H1 (cell line): ENCODE data around the gene PCBP4. TPM values are rescaled to one million over a fixed set of nuclear protein-coding genes. Genes with fewer than 3 reads are reported as not detected.

ENCODE experiments used
- CTCF ChIA-PET: fragments of 300-600 bp; sonication (Branson Sonifier 250); formaldehyde crosslinking; loops from one replicate; lab custom pipeline; 2021; ENCODE audit not compliant: partially characterized antibody; lab: Charles Lee
- POLR2A ChIA-PET: fragments of 300-600 bp; sonication (Branson Sonifier 250); formaldehyde crosslinking; loops from one replicate; lab custom pipeline; 2021; ENCODE audit warnings: inconsistent platforms; ENCODE audit not compliant: partially characterized antibody; lab: Charles Lee
- DNase-seq, 2 experiments: peaks; one replicate each; pipeline versions ENCODE4 v3.0.0 to v3.0.0-alpha.2; 2010 to 2022; ENCODE audit warnings: low spot score in 2 of 2, low read depth in 1 of 2, mixed read lengths in 1 of 2
- FAIRE-seq: peaks from 2 replicates; lab custom pipeline; 2011; peaks lifted over from hg19 to GRCh38; lab: Jason Lieb, UNC
- H2AFZ ChIP-seq: 2 replicates; pipeline ENCODE4 v1.8.1; 2012; ENCODE audit warnings: low read length, inconsistent platforms
- H2AK5ac ChIP-seq: 2 replicates; pipeline ENCODE4 v1.6.1; 2013; ENCODE audit warnings: low read depth, low read length
- H2BK120ac ChIP-seq: replicated peaks from 2 replicates; pipeline ENCODE3; 2013; ENCODE audit warnings: low read depth, low read length, inconsistent platforms
- H2BK12ac ChIP-seq: 2 replicates; pipeline ENCODE4 v1.6.1; 2013; ENCODE audit warnings: low read depth, low read length
- H2BK15ac ChIP-seq: 2 replicates; pipeline ENCODE4 v1.6.1; 2013; ENCODE audit warnings: low read length
- H2BK20ac ChIP-seq: 2 replicates; pipeline ENCODE4 v1.6.1; 2013; ENCODE audit warnings: low read length
- H2BK5ac ChIP-seq: 2 replicates; pipeline ENCODE4 v1.6.1; 2013; ENCODE audit warnings: low read depth, low read length
- H3K14ac ChIP-seq: 2 replicates; pipeline ENCODE4 v1.6.1; 2013; ENCODE audit warnings: inconsistent platforms; ENCODE audit not compliant: insufficient read length
- H3K18ac ChIP-seq: 2 replicates; pipeline ENCODE4 v1.6.1; 2013; ENCODE audit warnings: low read length; ENCODE audit errors: extremely low read depth
- H3K23ac ChIP-seq: 2 replicates; pipeline ENCODE4 v1.6.1; 2013; ENCODE audit warnings: inconsistent platforms; ENCODE audit not compliant: insufficient read length
- H3K23me2 ChIP-seq: 2 replicates; pipeline ENCODE4 v1.6.1; 2013; ENCODE audit warnings: low read depth, low read length
- H3K27ac ChIP-seq: 2 replicates; pipeline ENCODE4 v1.6.1; 2011; ENCODE audit warnings: low read depth, low read length, inconsistent platforms
- H3K27me3 ChIP-seq, 4 experiments: replicated peaks in 1 of 4; 1 replicate in 1 of 4; 2 replicates in 3 of 4; pipeline versions ENCODE4 v1.6.1 to v1.8.1; 2011 to 2013; ENCODE audit warnings: low read length in 3 of 4, mild to moderate bottlenecking in 3 of 4, inconsistent platforms in 2 of 4, mixed read lengths in 2 of 4, moderate library complexity in 1 of 4; ENCODE audit not compliant: control insufficient read depth in 3 of 4, insufficient read depth in 3 of 4; ENCODE audit errors: extremely low read depth in 1 of 4
- H3K36me3 ChIP-seq, 4 experiments: 2 replicates each; pipeline versions ENCODE4 v1.6.1 to v1.8.1; 2011 to 2013; ENCODE audit warnings: mild to moderate bottlenecking in 4 of 4, low read length in 3 of 4, moderate library complexity in 2 of 4, control low read depth in 1 of 4, inconsistent platforms in 1 of 4; ENCODE audit not compliant: insufficient read depth in 4 of 4, control insufficient read depth in 2 of 4
- H3K4ac ChIP-seq: replicated peaks from 2 replicates; pipeline ENCODE3; 2013; ENCODE audit warnings: low read length, low read depth, mixed read lengths, inconsistent platforms; ENCODE audit not compliant: insufficient read length
- H3K4me1 ChIP-seq, 4 experiments: replicated peaks in 1 of 4; 1 replicate in 1 of 4; 2 replicates in 3 of 4; pipeline versions ENCODE4 v1.6.1 to v1.8.1; 2011 to 2013; ENCODE audit warnings: low read length in 3 of 4, inconsistent platforms in 2 of 4, mixed read lengths in 1 of 4; ENCODE audit not compliant: insufficient read depth in 4 of 4, control insufficient read depth in 3 of 4
- H3K4me2 ChIP-seq, 2 experiments: 2 replicates each; pipeline versions ENCODE4 v1.6.1 to v1.8.1; 2011 to 2013; ENCODE audit warnings: low read depth in 2 of 2, low read length in 2 of 2, control low read depth in 1 of 2, inconsistent platforms in 1 of 2, mild to moderate bottlenecking in 1 of 2; ENCODE audit not compliant: insufficient read depth in 1 of 2
- H3K4me3 ChIP-seq, 4 experiments: fragments of 200-600, 300-600 bp in 1 of 4; sonication (generic), shearing (Covaris generic), sonication (Bioruptor Twin) in 1 of 4; 2 replicates each; pipeline versions ENCODE4 v1.5.1 to v1.8.1; 2011 to 2016; ENCODE audit warnings: low read length in 4 of 4, low read depth in 3 of 4, control low read depth in 2 of 4, inconsistent platforms in 2 of 4, mild to moderate bottlenecking in 2 of 4, mixed read lengths in 1 of 4, moderate library complexity in 1 of 4; ENCODE audit not compliant: insufficient read depth in 2 of 4; ENCODE audit errors: extremely low read depth in 1 of 4
- H3K56ac ChIP-seq: replicated peaks from 2 replicates; pipeline ENCODE3; 2013; ENCODE audit warnings: low read depth, mild to moderate bottlenecking, mixed read lengths, low read length, inconsistent platforms; ENCODE audit not compliant: insufficient read length
- H3K79me1 ChIP-seq: 2 replicates; pipeline ENCODE4 v1.6.1; 2013; ENCODE audit warnings: low read depth, low read length, control low read depth
- H3K79me2 ChIP-seq, 2 experiments: 2 replicates each; pipeline versions ENCODE4 v1.6.1 to v1.8.1; 2012 to 2013; ENCODE audit warnings: low read length in 2 of 2, mild to moderate bottlenecking in 2 of 2, inconsistent platforms in 1 of 2; ENCODE audit not compliant: insufficient read depth in 2 of 2, control insufficient read depth in 1 of 2
- H3K9ac ChIP-seq, 4 experiments: replicated peaks in 1 of 4; 1 replicate in 1 of 4; 2 replicates in 3 of 4; pipeline versions ENCODE4 v1.6.1 to v1.8.1; 2011 to 2013; ENCODE audit warnings: low read depth in 3 of 4, low read length in 3 of 4, control low read depth in 2 of 4, mild to moderate bottlenecking in 2 of 4, moderate library complexity in 2 of 4, inconsistent platforms in 1 of 4; ENCODE audit errors: extremely low read depth in 1 of 4
- H3K9me3 ChIP-seq, 2 experiments: 2 replicates each; pipeline versions ENCODE4 v1.6.1 to v1.8.1; 2012 to 2013; ENCODE audit warnings: mild to moderate bottlenecking in 2 of 2, moderate library complexity in 2 of 2, control low read depth in 1 of 2, inconsistent platforms in 1 of 2, low read depth in 1 of 2, low read length in 1 of 2, mixed read lengths in 1 of 2; ENCODE audit not compliant: insufficient read depth in 2 of 2
- H4K20me1 ChIP-seq, 2 experiments: replicated peaks in 1 of 2; 2 replicates each; pipeline versions ENCODE3 to v1.8.1; 2011 to 2013; ENCODE audit warnings: inconsistent platforms in 2 of 2, low read length in 2 of 2, mild to moderate bottlenecking in 1 of 2; ENCODE audit not compliant: insufficient read depth in 2 of 2, control insufficient read depth in 1 of 2
- H4K5ac ChIP-seq: 2 replicates; pipeline ENCODE4 v1.6.1; 2013; ENCODE audit warnings: low read length, low read depth, mixed read lengths, inconsistent platforms; ENCODE audit not compliant: insufficient read length
- H4K8ac ChIP-seq: 2 replicates; pipeline ENCODE4 v1.8.0; 2013; ENCODE audit warnings: mild to moderate bottlenecking, moderate library complexity, low read length, inconsistent platforms; ENCODE audit not compliant: insufficient read depth; ENCODE audit errors: extremely low read depth
- H4K91ac ChIP-seq: replicated peaks from 2 replicates; pipeline ENCODE3; 2013; ENCODE audit warnings: low read length, mixed read lengths, inconsistent platforms; ENCODE audit not compliant: insufficient read length
- CREB1 ChIP-seq: IDR thresholded peaks from 2 replicates; pipeline ENCODE4 v1.6.1; 2012; ENCODE audit warnings: inconsistent platforms
- JUND ChIP-seq: IDR thresholded peaks from 2 replicates; pipeline ENCODE4 v1.6.1; 2011; ENCODE audit warnings: mild to moderate bottlenecking, improper control_type of control experiment, low read length
- KDM5A ChIP-seq: fragments of 200-600 bp; IDR thresholded peaks from 2 replicates; pipeline ENCODE4 v1.7.1; 2012; ENCODE audit warnings: mild to moderate bottlenecking, low read length, inconsistent platforms, mixed read lengths
- MAFK ChIP-seq: IDR thresholded peaks from 2 replicates; pipeline ENCODE4 v1.6.1; 2012; ENCODE audit warnings: low read depth, mild to moderate bottlenecking, improper control_type of control experiment, low read length
- NANOG ChIP-seq: IDR thresholded peaks from 2 replicates; pipeline ENCODE4 v1.6.1; 2011; ENCODE audit warnings: low read length, low read depth, mild to moderate bottlenecking, inconsistent platforms; ENCODE audit not compliant: insufficient read depth, poor library complexity, severe bottlenecking
- SAP30 ChIP-seq: fragments of 300-600 bp; sonication (generic); IDR thresholded peaks from 2 replicates; pipeline ENCODE4 v1.7.1; 2012; ENCODE audit warnings: low read length, moderate library complexity, mild to moderate bottlenecking, inconsistent platforms; ENCODE audit not compliant: insufficient read depth, insufficient replicate concordance
- SIN3A ChIP-seq, 2 experiments: IDR thresholded peaks in 1 of 2; conservative IDR thresholded peaks in 1 of 2; 2 replicates each; pipeline ENCODE4 v1.6.1; 2011 to 2012; ENCODE audit warnings: low read length in 2 of 2, improper control_type of control experiment in 1 of 2, low read depth in 1 of 2, mild to moderate bottlenecking in 1 of 2
- TCF12 ChIP-seq: IDR thresholded peaks from 2 replicates; pipeline ENCODE4 v1.6.1; 2011; ENCODE audit warnings: low read depth, mild to moderate bottlenecking, low read length
- TEAD4 ChIP-seq: IDR thresholded peaks from 2 replicates; pipeline ENCODE4 v1.6.1; 2012; ENCODE audit warnings: low read depth, low read length, inconsistent platforms, mixed read lengths
- WGBS, 2 experiments: shearing (Covaris generic) in 1 of 2; methylation state at CpG; one replicate each; pipeline versions ENCODE4 v1.1.6 to v1.1.7; 2013 to 2015; ENCODE audit warnings: low lambda C conversion rate in 2 of 2, mixed read lengths in 2 of 2, inconsistent platforms in 1 of 2, low coverage in 1 of 2, missing lambda C conversion rate in 1 of 2; ENCODE audit not compliant: insufficient replicate concordance in 2 of 2, insufficient coverage in 1 of 2, insufficient read length in 1 of 2; ENCODE audit errors: extremely low coverage in 1 of 2, missing lambda C conversion rate in 1 of 2; 5-methylcytosine and 5-hydroxymethylcytosine counted together
- polyA plus RNA-seq, 7 experiments: library from polyadenylated mRNA; depleted of rRNA in 3 of 7; stranded (reverse) in 5 of 7; unstranded in 2 of 7; fragments of >200 nt in 5 of 7; fragments of 200-250 nt in 2 of 7; gene quantifications; 1 replicate in 5 of 7; 2 replicates in 1 of 7; 4 replicates in 1 of 7; pipeline versions ENCODE4 v1.2.1 to v1.2.3, GENCODE V29; 2011 to 2013; ENCODE audit warnings: missing spikeins in 2 of 7, mixed read lengths in 2 of 7
- total RNA-seq: library from RNA; stranded (reverse); fragmentation: NEBNext Ultra II Directional; extraction: Animal tissue kit (Norgen Biotek cat#: 25700); gene quantifications from 2 replicates; pipeline ENCODE4 v1.2.1, GENCODE V29; 2021
- TF ChIP-seq, protein P1 (sequence below): IDR thresholded peaks from 2 replicates; pipeline ENCODE4 v1.6.1; 2011; ENCODE audit warnings: low read depth, mild to moderate bottlenecking, low read length; ENCODE audit not compliant: insufficient read depth
- TF ChIP-seq, protein P2 (sequence below): IDR thresholded peaks from 2 replicates; pipeline ENCODE4 v1.6.1; 2012; ENCODE audit warnings: low read length, inconsistent platforms

The PCBP4 gene
- total and polyA plus RNA-seq, 2 of the 8 experiments (the other 6 are each of a cell fraction or from before 2014, with no cell fraction given): 16.4 to 34.1 TPM

DNA sequence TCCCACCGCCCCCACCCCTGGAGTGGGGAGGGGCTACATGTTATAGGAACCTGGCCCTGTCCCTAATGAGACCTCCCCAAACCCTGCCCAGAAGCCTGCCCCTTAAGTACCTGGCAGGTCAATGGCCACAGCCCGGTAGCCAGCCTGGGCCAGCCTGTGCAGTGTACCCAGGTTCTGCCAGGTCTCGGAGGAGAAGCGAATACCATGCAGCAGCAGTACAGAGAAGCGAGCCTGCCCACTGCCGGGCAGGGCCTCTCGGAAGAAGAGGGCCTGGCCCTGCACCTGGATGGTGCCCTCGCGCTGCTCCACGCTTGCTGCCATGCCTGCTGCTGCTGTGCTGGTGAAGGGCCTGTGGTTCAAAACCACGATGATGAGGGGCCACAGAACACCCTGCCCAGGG lies 4.1 kb upstream of the PCBP4 start:
- H4K20me1 ChIP-seq: peaks cover 0 to 3% of the 10 kb centered on the region in 2 experiments
- no peak overlapping the region for H3K9ac ChIP-seq
- H3K56ac ChIP-seq: no peak overlapping the region
- H2BK12ac ChIP-seq: no peak overlapping the region
- DNase-seq: no peak
- ChIA-PET CTCF (interaction anchor here (1.0 to 10.5 kb wide), 7 partner anchors 11 to 179 kb away, joined by 3 to 66 read pairs (median 7); partner anchors contain the start of genes ACY1, PARP3 and RRP9), POLR2A (interaction anchor here (1.3 to 29.3 kb wide), 5 partner anchors 0 to 30 kb away, joined by 3 to 923 read pairs (median 130); partner anchors contain the start of genes ABHD14A, ABHD14B, ACY1 and GPR62)
- no peak overlapping the region for H3K14ac ChIP-seq
- FAIRE-seq: no peak
- H3K79me1 ChIP-seq: 0 out of 2 replicates have a peak, but pooled peaks cover 2% of the 10 kb centered on the region
- no peak overlapping the region for H4K5ac ChIP-seq
- no peak overlapping the region for H3K4me2 ChIP-seq
- no peak overlapping the region for H2BK5ac ChIP-seq
- H2BK15ac ChIP-seq: peak overlapping the region; percentile 48; the same call in 1 of the 2 replicates
- peaks cover 14 to 43% (median 33%) of the 10 kb centered on the region in 4 experiments for H3K4me1 ChIP-seq
- H4K8ac ChIP-seq: no peak overlapping the region
- H3K36me3 ChIP-seq: no peaks in the 10 kb centered on the region
- no peak overlapping the region for H4K91ac ChIP-seq
- H2BK120ac ChIP-seq: no peak overlapping the region
- H3K9me3 ChIP-seq: no peaks in the 10 kb centered on the region; a peak in 1 of 4 replicates
- 96% methylated on average over 11 of the region's 11 CpGs; no CpG with 5 or more reads in 1 of the 2 experiments for WGBS, 2 experiments
- no peak overlapping the region for H3K4ac ChIP-seq
- H2BK20ac ChIP-seq: no peak overlapping the region
- H3K4me3 ChIP-seq: no peak overlapping the region
- H3K18ac ChIP-seq: no peak overlapping the region
- H3K23ac ChIP-seq: no peak overlapping the region
- no peak overlapping the region; the same call in 1 of the 2 replicates for H2AK5ac ChIP-seq
- H3K23me2 ChIP-seq: peaks cover 19% of the 10 kb centered on the region
- H3K27me3 ChIP-seq: peaks cover 0 to 27% (median 21%) of the 10 kb centered on the region in 4 experiments; a peak in 5 of 7 replicates
- H3K27ac ChIP-seq: no peak overlapping the region
- H2AFZ ChIP-seq: no peak overlapping the region
- no peaks in the 10 kb centered on the region for H3K79me2 ChIP-seq
- TF ChIP-seq TEAD4: no peak
- TF ChIP-seq JUND: no peak
- no peak for TF ChIP-seq NANOG
- TF ChIP-seq, protein P1, sequence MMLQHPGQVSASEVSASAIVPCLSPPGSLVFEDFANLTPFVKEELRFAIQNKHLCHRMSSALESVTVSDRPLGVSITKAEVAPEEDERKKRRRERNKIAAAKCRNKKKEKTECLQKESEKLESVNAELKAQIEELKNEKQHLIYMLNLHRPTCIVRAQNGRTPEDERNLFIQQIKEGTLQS: no peak
- TF ChIP-seq CREB1: no peak
- TF ChIP-seq, protein P2, sequence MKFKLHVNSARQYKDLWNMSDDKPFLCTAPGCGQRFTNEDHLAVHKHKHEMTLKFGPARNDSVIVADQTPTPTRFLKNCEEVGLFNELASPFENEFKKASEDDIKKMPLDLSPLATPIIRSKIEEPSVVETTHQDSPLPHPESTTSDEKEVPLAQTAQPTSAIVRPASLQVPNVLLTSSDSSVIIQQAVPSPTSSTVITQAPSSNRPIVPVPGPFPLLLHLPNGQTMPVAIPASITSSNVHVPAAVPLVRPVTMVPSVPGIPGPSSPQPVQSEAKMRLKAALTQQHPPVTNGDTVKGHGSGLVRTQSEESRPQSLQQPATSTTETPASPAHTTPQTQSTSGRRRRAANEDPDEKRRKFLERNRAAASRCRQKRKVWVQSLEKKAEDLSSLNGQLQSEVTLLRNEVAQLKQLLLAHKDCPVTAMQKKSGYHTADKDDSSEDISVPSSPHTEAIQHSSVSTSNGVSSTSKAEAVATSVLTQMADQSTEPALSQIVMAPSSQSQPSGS: no peak
- no peak for TF ChIP-seq SAP30
- TF ChIP-seq KDM5A: no peak
- no peak for TF ChIP-seq TCF12
- TF ChIP-seq MAFK: no peak
- no peak for TF ChIP-seq SIN3A (conservative IDR thresholded peaks at IDR 0.05 in 1 of 2, IDR thresholded peaks at IDR 0.05 in 1 of 2; ENCODE audit: low read depth in 1 of 2, low read length in 2 of 2)
